ENCODE results near the gene RGS8. TPM values are rescaled to one million over a fixed set of nuclear protein-coding genes. Genes with fewer than 3 reads are reported as not detected.

RGS8 gene
- total and polyA plus RNA-seq, 2 donors from 2014 or later, result not detected

GRCh38 chr1:182707122-182707521, 22.7 kb upstream of the RGS8 start:
- FAIRE-seq (no peak), DNase-seq (no peak)
- no peak overlapping the region for H3K9ac ChIP-seq (ENCODE audit: low read length in 3 of 3)
- H3K27ac ChIP-seq (ENCODE audit: low read depth in 2 of 2, low read length in 2 of 2), result no peak overlapping the region
- intact Hi-C loops (cut with DNase I), result no loop called here
- TF ChIP-seq, protein P1, sequence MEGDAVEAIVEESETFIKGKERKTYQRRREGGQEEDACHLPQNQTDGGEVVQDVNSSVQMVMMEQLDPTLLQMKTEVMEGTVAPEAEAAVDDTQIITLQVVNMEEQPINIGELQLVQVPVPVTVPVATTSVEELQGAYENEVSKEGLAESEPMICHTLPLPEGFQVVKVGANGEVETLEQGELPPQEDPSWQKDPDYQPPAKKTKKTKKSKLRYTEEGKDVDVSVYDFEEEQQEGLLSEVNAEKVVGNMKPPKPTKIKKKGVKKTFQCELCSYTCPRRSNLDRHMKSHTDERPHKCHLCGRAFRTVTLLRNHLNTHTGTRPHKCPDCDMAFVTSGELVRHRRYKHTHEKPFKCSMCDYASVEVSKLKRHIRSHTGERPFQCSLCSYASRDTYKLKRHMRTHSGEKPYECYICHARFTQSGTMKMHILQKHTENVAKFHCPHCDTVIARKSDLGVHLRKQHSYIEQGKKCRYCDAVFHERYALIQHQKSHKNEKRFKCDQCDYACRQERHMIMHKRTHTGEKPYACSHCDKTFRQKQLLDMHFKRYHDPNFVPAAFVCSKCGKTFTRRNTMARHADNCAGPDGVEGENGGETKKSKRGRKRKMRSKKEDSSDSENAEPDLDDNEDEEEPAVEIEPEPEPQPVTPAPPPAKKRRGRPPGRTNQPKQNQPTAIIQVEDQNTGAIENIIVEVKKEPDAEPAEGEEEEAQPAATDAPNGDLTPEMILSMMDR (IDR thresholded peaks at IDR 0.05; ENCODE audit: borderline replicate concordance, extremely low read depth, insufficient read depth), result no peak
- no peak overlapping the region for H3K4me3 ChIP-seq (ENCODE audit: low read length in 3 of 3)
- H3K4me1 ChIP-seq (ENCODE audit: control insufficient read depth in 2 of 3, insufficient read depth in 2 of 3, low read depth in 1 of 3, low read length in 3 of 3), result no peaks in the 10 kb centered on the region
- no peaks in the 10 kb centered on the region for H3K27me3 ChIP-seq (ENCODE audit: control insufficient read depth, insufficient read depth, low read length)
- no peaks in the 10 kb centered on the region for H3K9me3 ChIP-seq (ENCODE audit: control insufficient read depth in 2 of 3, insufficient read depth in 1 of 3, low read length in 3 of 3)
- H3K36me3 ChIP-seq (ENCODE audit: control insufficient read depth in 2 of 3, insufficient read depth in 3 of 3, low read length in 3 of 3), result no peaks in the 10 kb centered on the region

DNA sequence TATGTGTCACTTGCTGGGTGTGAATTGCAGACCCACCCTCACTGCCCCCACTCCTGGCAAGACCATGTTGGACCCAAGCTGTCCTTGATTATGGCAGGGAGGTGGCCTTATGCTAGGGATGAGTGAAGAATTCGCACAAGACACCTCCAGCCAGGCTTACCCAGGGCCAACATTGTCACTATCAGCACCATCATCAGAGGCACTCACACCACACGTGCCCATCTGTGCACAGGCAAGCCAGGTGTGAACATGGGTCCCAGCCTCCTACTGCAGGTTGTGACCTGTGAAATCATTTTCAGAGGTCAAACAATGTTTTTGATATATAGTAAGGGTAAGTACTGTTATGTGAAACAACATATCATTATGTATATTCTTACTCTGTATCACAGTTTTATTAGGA, 20.3 kb upstream of the RGS8 start:
- TF ChIP-seq, protein P1 (IDR thresholded peaks at IDR 0.05; ENCODE audit: borderline replicate concordance, extremely low read depth, insufficient read depth), result no peak
- no peaks in the 10 kb centered on the region for H3K36me3 ChIP-seq (ENCODE audit: control insufficient read depth in 2 of 3, insufficient read depth in 3 of 3, low read length in 3 of 3)
- intact Hi-C loops (cut with DNase I), result no loop called here
- no peak overlapping the region for H3K4me3 ChIP-seq (ENCODE audit: low read length in 3 of 3)
- H3K9ac ChIP-seq (ENCODE audit: low read length in 3 of 3), result no peak overlapping the region
- H3K27me3 ChIP-seq (ENCODE audit: control insufficient read depth, insufficient read depth, low read length), result no peaks in the 10 kb centered on the region
- H3K4me1 ChIP-seq (ENCODE audit: control insufficient read depth in 2 of 3, insufficient read depth in 2 of 3, low read depth in 1 of 3, low read length in 3 of 3), result no peaks in the 10 kb centered on the region
- no peaks in the 10 kb centered on the region for H3K9me3 ChIP-seq (ENCODE audit: control insufficient read depth in 2 of 3, insufficient read depth in 1 of 3, low read length in 3 of 3)
- FAIRE-seq (no peak), DNase-seq (no peak)
- no peak overlapping the region for H3K27ac ChIP-seq (ENCODE audit: low read depth in 2 of 2, low read length in 2 of 2)

DNA sequence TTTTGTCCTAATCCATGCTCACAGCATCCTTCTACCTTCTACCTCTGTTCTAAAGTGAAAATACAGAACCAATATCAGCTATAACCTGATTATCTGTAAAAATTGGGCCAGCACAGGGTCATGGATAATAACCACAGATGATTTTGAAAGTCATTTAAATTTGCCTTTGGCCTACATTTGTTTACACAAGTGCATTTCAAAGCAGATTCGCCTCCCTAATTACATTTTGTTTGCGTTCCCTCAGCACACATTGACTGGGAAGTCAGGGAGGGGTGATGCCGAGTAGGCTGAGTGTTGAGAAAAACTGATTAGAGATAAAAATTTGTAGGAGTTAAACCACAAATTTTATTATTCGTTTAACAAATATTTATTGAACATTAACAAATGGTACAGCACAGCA, 19.2 kb upstream of the RGS8 start:
- TF ChIP-seq, protein P1 (IDR thresholded peaks at IDR 0.05; ENCODE audit: borderline replicate concordance, extremely low read depth, insufficient read depth), result no peak
- Histone ChIP-seq H3K4me1 (ENCODE audit: control insufficient read depth in 2 of 3, insufficient read depth in 2 of 3, low read depth in 1 of 3, low read length in 3 of 3) (peaks cover 0 to 5% (median 3%) of the 10 kb centered on the region in 3 donors), H3K4me3 (ENCODE audit: low read length in 3 of 3) (no peak overlapping the region), H3K27ac (ENCODE audit: low read depth in 2 of 2, low read length in 2 of 2) (no peak overlapping the region), H3K9ac (ENCODE audit: low read length in 3 of 3) (no peak overlapping the region), H3K9me3 (ENCODE audit: control insufficient read depth in 2 of 3, insufficient read depth in 1 of 3, low read length in 3 of 3) (no peaks in the 10 kb centered on the region), H3K27me3 (ENCODE audit: control insufficient read depth, insufficient read depth, low read length) (no peaks in the 10 kb centered on the region), H3K36me3 (ENCODE audit: control insufficient read depth in 2 of 3, insufficient read depth in 3 of 3, low read length in 3 of 3) (no peaks in the 10 kb centered on the region)
- FAIRE-seq (no peak), DNase-seq (no peak)
- intact Hi-C loops (cut with DNase I), result no loop called here

Data from kidney (tissue), 14 donors.